Lower lobe of right lung (tissue), 2 donors: ENCODE results near the gene MED22. TPM values are rescaled to one million over a fixed set of nuclear protein-coding genes. Genes with fewer than 3 reads are reported as not detected.
"Not testable (repeated sequence)": the region's sequence is repeated elsewhere in the genome, so short reads cannot be mapped to it uniquely, and the experiment has no call there.

Experiments used
- ATAC-seq, 2 donors: fragments of 200-7000 bp; cut with Tn5 transposase; one replicate each; pipeline ENCODE4 v1.9.1; 2020 to 2022; ENCODE audit warnings: mild to moderate bottlenecking in 2 of 2, moderate library complexity in 2 of 2
- DNase-seq: peaks from one replicate; pipeline ENCODE4 v3.0.0-alpha.2; 2020
- H3K27ac ChIP-seq: fragments of 200-600 bp; one replicate; pipeline ENCODE4 v1.8.0; 2022
- H3K27me3 ChIP-seq: fragments of 200-600 bp; one replicate; pipeline ENCODE4 v1.8.0; 2022; ENCODE audit warnings: low read depth
- H3K36me3 ChIP-seq: fragments of 200-600 bp; one replicate; pipeline ENCODE4 v1.8.0; 2022; ENCODE audit warnings: mild to moderate bottlenecking
- H3K4me1 ChIP-seq: fragments of 200-600 bp; one replicate; pipeline ENCODE4 v1.8.0; 2022
- H3K4me3 ChIP-seq: fragments of 200-600 bp; one replicate; pipeline ENCODE4 v1.8.0; 2022; ENCODE audit warnings: mild to moderate bottlenecking
- H3K9me3 ChIP-seq: fragments of 200-600 bp; one replicate; pipeline ENCODE4 v1.8.0; 2022
- intact Hi-C: fragments of 100-400 bp; cut with DNase I; formaldehyde crosslinking; loops from one replicate; pipeline ENCODE4 v1.11.0; 2022
- total RNA-seq: library from RNA; stranded (reverse); fragmentation: NEBNext Ultra II Directional; extraction: Animal tissue kit (Norgen Biotek cat#: 25700); gene quantifications from one replicate; pipeline ENCODE4 v1.2.1, GENCODE V29; 2021
- TF ChIP-seq, protein P1 (sequence below): fragments of 200-600 bp; IDR thresholded peaks from one replicate; pipeline ENCODE4 v1.8.0; 2022; ENCODE audit warnings: antibody characterized with exemption, mild to moderate bottlenecking
- donor health status: DM: no; HTN: yes; CAD: no; lungs with severe emphysema.

MED22 gene
- total RNA-seq, 1 donor from 2014 or later = 24.4 TPM

DNA sequence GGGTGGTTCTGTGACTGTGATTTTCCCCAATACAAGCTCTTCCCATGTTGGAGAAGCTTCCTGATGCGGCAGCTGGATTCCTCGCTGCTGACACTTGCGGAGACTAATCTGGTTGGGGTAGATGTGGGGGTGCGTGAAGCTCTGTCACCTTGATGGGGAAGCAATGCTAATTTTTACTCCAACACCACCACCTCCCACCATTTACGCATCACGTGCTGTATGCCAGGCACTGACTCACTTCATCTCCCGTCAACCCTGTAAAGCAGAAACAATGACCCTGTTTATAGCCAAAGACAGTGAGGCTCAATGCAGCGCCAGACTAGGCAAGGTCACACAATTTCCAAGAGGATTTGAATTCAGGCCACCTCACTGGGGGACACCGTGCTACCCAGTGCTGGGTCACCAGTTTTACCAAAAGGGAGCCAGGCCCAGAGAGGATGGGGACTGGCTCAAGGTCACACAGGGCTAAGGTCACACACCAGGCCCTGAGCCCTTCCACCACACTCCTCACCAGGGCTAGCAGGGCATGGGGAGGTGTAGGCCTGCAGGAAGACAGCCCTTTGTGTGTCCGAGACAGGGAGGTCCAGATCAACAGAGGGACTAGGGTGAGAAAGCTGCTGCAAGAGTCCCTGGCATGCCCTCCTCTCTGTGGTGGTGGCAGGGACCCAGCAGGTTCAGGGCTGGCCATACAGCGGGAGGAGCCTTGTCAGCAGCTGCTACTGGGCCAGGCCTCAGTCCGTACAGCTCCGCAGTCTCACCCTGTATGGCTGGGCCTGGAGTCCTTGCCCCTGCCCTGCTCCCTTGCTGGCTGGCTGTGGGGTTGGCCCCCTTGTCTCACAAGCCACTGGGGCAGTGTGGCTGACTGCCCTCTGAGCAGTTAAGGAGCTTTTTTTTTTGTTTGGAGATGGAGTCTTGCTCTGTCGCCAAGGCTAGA is 31.5 kb upstream of the MED22 start:
- Histone ChIP-seq H3K27me3 (no peaks in the 10 kb centered on the region), H3K4me3 (no peak overlapping the region), H3K27ac (no peak overlapping the region), H3K4me1 (peaks cover 11% of the 10 kb centered on the region), H3K36me3 (no peaks in the 10 kb centered on the region), H3K9me3 (no peaks in the 10 kb centered on the region)
- no peak for DNase-seq
- TF ChIP-seq, protein P1, sequence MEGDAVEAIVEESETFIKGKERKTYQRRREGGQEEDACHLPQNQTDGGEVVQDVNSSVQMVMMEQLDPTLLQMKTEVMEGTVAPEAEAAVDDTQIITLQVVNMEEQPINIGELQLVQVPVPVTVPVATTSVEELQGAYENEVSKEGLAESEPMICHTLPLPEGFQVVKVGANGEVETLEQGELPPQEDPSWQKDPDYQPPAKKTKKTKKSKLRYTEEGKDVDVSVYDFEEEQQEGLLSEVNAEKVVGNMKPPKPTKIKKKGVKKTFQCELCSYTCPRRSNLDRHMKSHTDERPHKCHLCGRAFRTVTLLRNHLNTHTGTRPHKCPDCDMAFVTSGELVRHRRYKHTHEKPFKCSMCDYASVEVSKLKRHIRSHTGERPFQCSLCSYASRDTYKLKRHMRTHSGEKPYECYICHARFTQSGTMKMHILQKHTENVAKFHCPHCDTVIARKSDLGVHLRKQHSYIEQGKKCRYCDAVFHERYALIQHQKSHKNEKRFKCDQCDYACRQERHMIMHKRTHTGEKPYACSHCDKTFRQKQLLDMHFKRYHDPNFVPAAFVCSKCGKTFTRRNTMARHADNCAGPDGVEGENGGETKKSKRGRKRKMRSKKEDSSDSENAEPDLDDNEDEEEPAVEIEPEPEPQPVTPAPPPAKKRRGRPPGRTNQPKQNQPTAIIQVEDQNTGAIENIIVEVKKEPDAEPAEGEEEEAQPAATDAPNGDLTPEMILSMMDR = no peak
- intact Hi-C loops = no loop called here
- ATAC-seq = no peak

DNA sequence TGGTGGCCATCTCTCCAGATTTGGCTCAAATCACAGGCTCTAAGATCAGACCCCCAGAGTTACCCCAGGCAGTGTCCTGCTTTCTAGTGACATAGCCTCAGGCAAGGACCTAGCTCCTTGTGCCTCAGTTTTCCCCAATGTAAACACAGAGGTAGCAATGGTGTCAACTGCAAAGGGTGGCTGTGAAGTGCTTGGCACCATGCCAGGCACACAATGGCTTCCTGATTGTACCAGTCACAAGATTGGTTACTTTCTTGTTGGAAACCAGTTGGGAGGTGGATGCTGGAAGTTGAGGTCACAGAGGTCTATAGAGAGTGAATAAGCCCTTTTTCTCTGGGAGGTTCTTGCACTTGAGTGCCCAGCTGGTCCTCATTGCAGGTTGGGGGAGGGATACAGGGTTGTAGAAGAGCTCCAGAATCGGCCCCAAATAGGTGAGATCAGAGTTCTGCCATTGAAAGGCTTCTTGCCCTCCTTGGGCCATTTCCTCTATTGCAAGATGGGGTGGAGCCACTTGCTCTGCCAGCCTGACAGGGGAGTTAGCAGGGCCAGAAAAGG is 30.6 kb upstream of the MED22 start:
- ATAC-seq (no peak), DNase-seq (no peak)
- intact Hi-C loops = no loop called here
- peaks cover under 1% of the 10 kb centered on the region for H3K36me3 ChIP-seq
- no peak overlapping the region for H3K4me3 ChIP-seq
- TF ChIP-seq, protein P1 = no peak
- H3K27me3 ChIP-seq = no peaks in the 10 kb centered on the region
- H3K9me3 ChIP-seq = no peaks in the 10 kb centered on the region
- H3K27ac ChIP-seq = no peak overlapping the region
- peaks cover 18% of the 10 kb centered on the region for H3K4me1 ChIP-seq

DNA sequence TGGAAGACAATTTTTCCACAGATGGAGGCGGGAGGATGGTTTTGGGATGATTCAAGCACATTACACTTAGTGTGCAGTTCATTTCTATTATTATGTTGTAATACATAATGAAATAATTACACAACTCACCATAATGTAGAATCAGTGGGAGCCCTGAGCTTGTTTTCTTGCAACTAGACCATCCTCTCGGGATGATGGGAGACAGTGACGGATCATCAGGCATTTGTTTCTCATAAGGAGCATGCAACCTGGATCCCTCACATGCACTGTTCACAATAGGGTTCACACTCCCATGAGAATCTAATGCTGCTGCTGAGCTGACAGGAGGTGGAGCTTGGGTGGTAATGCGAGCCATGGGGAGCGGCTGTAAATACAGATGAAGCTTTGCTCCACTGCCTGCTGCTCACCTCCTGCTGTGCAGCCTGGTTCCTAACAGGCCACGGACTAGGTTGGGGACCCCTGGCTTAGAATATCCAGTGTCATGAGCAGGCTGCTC is 29.8 kb upstream of the MED22 start:
- Histone ChIP-seq H3K4me1 (peaks cover 25% of the 10 kb centered on the region), H3K36me3 (peaks cover 8% of the 10 kb centered on the region), H3K9me3 (no peaks in the 10 kb centered on the region), H3K4me3 (no peak overlapping the region), H3K27ac (no peak overlapping the region), H3K27me3 (no peaks in the 10 kb centered on the region)
- intact Hi-C loops = no loop called here
- ATAC-seq (no peak), DNase-seq (no peak)
- TF ChIP-seq, protein P1 = no peak

DNA sequence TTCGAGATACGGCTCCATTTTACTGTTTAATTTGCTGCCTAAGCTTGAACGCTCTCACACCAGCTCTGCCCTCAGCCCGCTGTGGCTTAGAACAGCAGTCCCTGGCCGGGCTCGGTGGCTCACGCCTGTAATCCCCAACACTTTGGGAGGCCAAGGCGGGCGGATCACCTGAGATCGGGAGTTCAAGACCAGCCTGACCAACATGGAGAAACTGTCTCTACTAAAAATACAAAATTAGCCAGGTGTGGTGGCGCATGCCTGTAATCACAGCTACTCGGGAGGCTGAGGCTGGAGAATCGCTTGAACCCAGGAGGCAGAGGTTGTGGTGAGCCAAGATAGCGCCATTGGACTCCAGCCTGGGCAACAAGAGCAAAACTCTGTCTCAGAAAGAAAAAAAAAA is 29.3 kb upstream of the MED22 start:
- H3K9me3 ChIP-seq, DNase-seq, intact Hi-C loops, ATAC-seq, H3K4me3 ChIP-seq, H3K27me3 ChIP-seq, H3K27ac ChIP-seq: not testable (repeated sequence)
- peaks cover 30% of the 10 kb centered on the region for H3K4me1 ChIP-seq
- H3K36me3 ChIP-seq = peaks cover 12% of the 10 kb centered on the region

DNA sequence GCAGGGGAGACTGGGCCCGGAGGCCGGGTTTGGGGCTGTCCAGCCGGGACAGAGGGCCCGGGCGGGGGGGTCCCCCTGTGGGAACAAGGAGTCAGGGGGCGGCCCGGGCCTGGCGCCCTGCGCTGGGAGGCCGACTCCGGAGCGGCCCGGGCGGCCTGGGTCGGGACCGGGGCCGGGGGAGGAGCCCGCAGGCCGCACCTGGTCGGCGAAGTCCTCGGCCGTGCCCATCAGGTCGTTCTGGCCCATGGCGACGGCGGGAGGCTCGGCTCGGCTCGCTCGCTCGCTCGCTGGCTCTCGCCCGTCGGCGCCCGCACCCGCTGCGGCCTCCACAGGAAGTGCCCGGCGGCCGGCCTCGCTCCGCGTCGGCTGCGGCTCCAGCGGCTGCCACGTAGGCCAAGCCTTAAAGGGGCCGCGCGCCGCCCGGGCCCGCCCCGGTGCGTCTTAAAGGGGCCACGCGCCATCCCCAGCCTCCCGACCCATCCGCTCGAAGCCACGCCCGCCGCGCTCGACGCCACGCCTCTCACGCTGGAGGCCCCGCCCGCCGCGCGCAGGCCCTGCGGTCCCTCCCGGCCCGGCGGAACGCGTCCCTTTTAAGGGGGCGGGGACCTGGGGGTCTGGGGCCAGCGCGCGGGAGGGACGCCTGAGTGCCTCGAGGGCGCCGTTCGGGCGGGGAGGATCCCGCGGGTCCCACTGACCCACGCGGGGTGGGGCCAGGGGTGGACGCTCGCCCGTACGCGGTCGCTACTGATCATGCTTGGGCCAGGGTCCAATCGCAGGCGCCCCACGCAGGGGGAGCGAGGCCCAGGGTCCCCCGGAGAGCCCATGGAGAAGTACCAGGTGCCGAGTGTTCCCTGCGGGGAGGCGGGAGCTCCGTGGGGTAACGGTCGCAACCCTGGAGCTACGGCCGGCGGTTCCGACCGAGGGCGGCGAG is 28.1 kb upstream of the MED22 start, which contains the start of the genes STKLD1 and SURF4:
STKLD1 (plus strand) TSS at position 643 of the 931 bp plus-strand sequence; CDS start at position 751, 108 bp downstream.
SURF4 (minus strand) TSS at position 337 of the 931 bp plus-strand sequence; CDS start at position 246, 91 bp downstream.
- intact Hi-C loops = no loop called here
- ATAC-seq = peak; percentile 98

More for the DNA sequence above, 28.1 kb upstream of the MED22 start, which contains the start of the genes STKLD1 and SURF4:
- no peaks in the 10 kb centered on the region for H3K27me3 ChIP-seq
- H3K9me3 ChIP-seq = no peaks in the 10 kb centered on the region
- H3K4me3 ChIP-seq = peak within 1 kb of the TSS; percentile 96
- DNase-seq = peak; percentile 98
- H3K27ac ChIP-seq = peak within 1 kb of the TSS; percentile 99
- peaks cover 43% of the 10 kb centered on the region for H3K4me1 ChIP-seq
- peaks cover 20% of the 10 kb centered on the region for H3K36me3 ChIP-seq
- TF ChIP-seq, protein P1 = no peak
